SK-N-SH treated with all-trans-retinoic acid at 6 μM for 48 hours (cell line): ENCODE measurements around the gene CPLANE2.

ENCODE experiments used
- ATAC-seq: fragments of 200-7000 bp; cut with Tn5 transposase; 3 replicates; pipeline ENCODE4 v1.9.1; 2020; ENCODE audit warnings: mild to moderate bottlenecking, moderate library complexity
- ARNTL ChIP-seq: fragments of 450-650 bp; formaldehyde crosslinking; IDR thresholded peaks from 2 replicates; pipeline ENCODE4 v1.5.0; 2020; ENCODE audit warnings: low read depth, mild to moderate bottlenecking, moderate library complexity, borderline replicate concordance
- BACH2 ChIP-seq: fragments of 250-450 bp; sonication (Bioruptor Pico); IDR thresholded peaks from 2 replicates; pipeline ENCODE4 v1.9.0; 2021; ENCODE audit warnings: mild to moderate bottlenecking, borderline replicate concordance
- CSDC2 ChIP-seq: fragments of 250-450 bp; sonication (Bioruptor Pico); IDR thresholded peaks from 2 replicates; pipeline ENCODE4 v1.5.0; 2020; ENCODE audit warnings: mild to moderate bottlenecking, moderate library complexity
- CSRNP3 ChIP-seq: fragments of 250-450 bp; sonication (Bioruptor Pico); IDR thresholded peaks from 2 replicates; pipeline ENCODE4 v1.5.1; 2021; ENCODE audit warnings: mild to moderate bottlenecking, moderate library complexity
- ESRRG ChIP-seq: fragments of 250-450 bp; sonication (Bioruptor Pico); IDR thresholded peaks from 2 replicates; pipeline ENCODE4 v1.6.1; 2021; ENCODE audit warnings: mild to moderate bottlenecking
- GLIS3 ChIP-seq: fragments of 250-450 bp; sonication (Bioruptor Pico); IDR thresholded peaks from 2 replicates; pipeline ENCODE4 v1.5.0; 2020; ENCODE audit warnings: mild to moderate bottlenecking, moderate library complexity
- OSR1 ChIP-seq: fragments of 250-450 bp; sonication (Bioruptor Pico); IDR thresholded peaks from 2 replicates; pipeline ENCODE4 v1.8.0; 2022; ENCODE audit warnings: moderate library complexity, mild to moderate bottlenecking, inconsistent platforms
- POU6F1 ChIP-seq: fragments of 250-450 bp; sonication (Bioruptor Pico); IDR thresholded peaks from 2 replicates; pipeline ENCODE4 v1.8.0; 2021; ENCODE audit warnings: low read depth, mild to moderate bottlenecking, moderate library complexity, borderline replicate concordance
- PPARA ChIP-seq: fragments of 250-450 bp; sonication (Bioruptor Pico); IDR thresholded peaks from 2 replicates; pipeline ENCODE4 v1.5.0; 2020; ENCODE audit warnings: mild to moderate bottlenecking, borderline replicate concordance
- RARB ChIP-seq: fragments of 250-450 bp; sonication (Bioruptor Pico); IDR thresholded peaks from 2 replicates; pipeline ENCODE4 v1.8.0; 2021; ENCODE audit warnings: mild to moderate bottlenecking, moderate library complexity
- SNAI2 ChIP-seq: fragments of 250-450 bp; sonication (Bioruptor Pico); IDR thresholded peaks from 2 replicates; pipeline ENCODE4 v1.5.0; 2020; ENCODE audit warnings: mild to moderate bottlenecking, moderate library complexity
- TCF4 ChIP-seq: fragments of 250-450 bp; sonication (Bioruptor Pico); IDR thresholded peaks from 2 replicates; pipeline ENCODE4 v1.8.0; 2021; ENCODE audit warnings: mild to moderate bottlenecking, moderate library complexity, borderline replicate concordance
- TOX ChIP-seq: fragments of 250-450 bp; sonication (Bioruptor Pico); IDR thresholded peaks from 2 replicates; pipeline ENCODE4 v1.8.0; 2021; ENCODE audit warnings: mild to moderate bottlenecking, moderate library complexity, borderline replicate concordance
- ZC3H10 ChIP-seq: fragments of 250-450 bp; sonication (Bioruptor Pico); IDR thresholded peaks from 2 replicates; pipeline ENCODE4 v1.5.1; 2021; ENCODE audit warnings: mild to moderate bottlenecking, moderate library complexity
- ZFP3 ChIP-seq: fragments of 250-450 bp; sonication (Bioruptor Pico); IDR thresholded peaks from 2 replicates; pipeline ENCODE4 v1.5.0; 2020; ENCODE audit warnings: mild to moderate bottlenecking, moderate library complexity
- ZFP30 ChIP-seq: fragments of 450-650 bp; formaldehyde crosslinking; IDR thresholded peaks from 2 replicates; pipeline ENCODE4 v1.5.0; 2022; ENCODE audit warnings: mild to moderate bottlenecking, moderate library complexity
- ZNF70 ChIP-seq: fragments of 450-650 bp; formaldehyde crosslinking; IDR thresholded peaks from 2 replicates; pipeline ENCODE4 v1.5.0; 2020; ENCODE audit warnings: mild to moderate bottlenecking, moderate library complexity
- ZNF8 ChIP-seq: fragments of 450-650 bp; formaldehyde crosslinking; IDR thresholded peaks from 2 replicates; pipeline ENCODE4 v1.5.0; 2020; ENCODE audit warnings: mild to moderate bottlenecking, moderate library complexity
- TF ChIP-seq, protein P1 (sequence below): fragments of 250-450 bp; sonication (Bioruptor Pico); IDR thresholded peaks from 2 replicates; pipeline ENCODE4 v1.8.0; 2020; ENCODE audit warnings: mild to moderate bottlenecking, moderate library complexity, borderline replicate concordance

Gene CPLANE2

GRCh38 chr1:16210581-16210980 lies 26.4 kb downstream of the CPLANE2 start:
- TF ChIP-seq CSDC2 (CRISPR knock-in tag) = no peak
- TF ChIP-seq PPARA (CRISPR knock-in tag) = no peak
- no peak for TF ChIP-seq SNAI2 (CRISPR knock-in tag)
- TF ChIP-seq POU6F1 = no peak
- TF ChIP-seq, protein P1, sequence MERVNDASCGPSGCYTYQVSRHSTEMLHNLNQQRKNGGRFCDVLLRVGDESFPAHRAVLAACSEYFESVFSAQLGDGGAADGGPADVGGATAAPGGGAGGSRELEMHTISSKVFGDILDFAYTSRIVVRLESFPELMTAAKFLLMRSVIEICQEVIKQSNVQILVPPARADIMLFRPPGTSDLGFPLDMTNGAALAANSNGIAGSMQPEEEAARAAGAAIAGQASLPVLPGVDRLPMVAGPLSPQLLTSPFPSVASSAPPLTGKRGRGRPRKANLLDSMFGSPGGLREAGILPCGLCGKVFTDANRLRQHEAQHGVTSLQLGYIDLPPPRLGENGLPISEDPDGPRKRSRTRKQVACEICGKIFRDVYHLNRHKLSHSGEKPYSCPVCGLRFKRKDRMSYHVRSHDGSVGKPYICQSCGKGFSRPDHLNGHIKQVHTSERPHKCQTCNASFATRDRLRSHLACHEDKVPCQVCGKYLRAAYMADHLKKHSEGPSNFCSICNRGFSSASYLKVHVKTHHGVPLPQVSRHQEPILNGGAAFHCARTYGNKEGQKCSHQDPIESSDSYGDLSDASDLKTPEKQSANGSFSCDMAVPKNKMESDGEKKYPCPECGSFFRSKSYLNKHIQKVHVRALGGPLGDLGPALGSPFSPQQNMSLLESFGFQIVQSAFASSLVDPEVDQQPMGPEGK (CRISPR knock-in tag) = no peak
- TF ChIP-seq TOX = no peak
- no peak for TF ChIP-seq ZC3H10 (CRISPR knock-in tag)
- TF ChIP-seq RARB (CRISPR knock-in tag) = no peak

GRCh38 chr1:16209847-16210407 lies 27.1 kb downstream of the CPLANE2 start:
- TF ChIP-seq ZNF8 (CRISPR knock-in tag) = no peak
- no peak for TF ChIP-seq ARNTL (CRISPR knock-in tag)
- TF ChIP-seq TCF4 (CRISPR knock-in tag) = no peak
- TF ChIP-seq, protein P1 (CRISPR knock-in tag) = no peak
- no peak for TF ChIP-seq RARB (CRISPR knock-in tag)
- no peak for TF ChIP-seq ZFP30
- TF ChIP-seq TOX = no peak
- TF ChIP-seq ESRRG (CRISPR knock-in tag) = no peak
- TF ChIP-seq PPARA (CRISPR knock-in tag) = no peak
- no peak for TF ChIP-seq CSRNP3
- ATAC-seq = no peak

More at GRCh38 chr1:16210581-16210980, 26.4 kb downstream of the CPLANE2 start:
- ATAC-seq = no peak

DNA sequence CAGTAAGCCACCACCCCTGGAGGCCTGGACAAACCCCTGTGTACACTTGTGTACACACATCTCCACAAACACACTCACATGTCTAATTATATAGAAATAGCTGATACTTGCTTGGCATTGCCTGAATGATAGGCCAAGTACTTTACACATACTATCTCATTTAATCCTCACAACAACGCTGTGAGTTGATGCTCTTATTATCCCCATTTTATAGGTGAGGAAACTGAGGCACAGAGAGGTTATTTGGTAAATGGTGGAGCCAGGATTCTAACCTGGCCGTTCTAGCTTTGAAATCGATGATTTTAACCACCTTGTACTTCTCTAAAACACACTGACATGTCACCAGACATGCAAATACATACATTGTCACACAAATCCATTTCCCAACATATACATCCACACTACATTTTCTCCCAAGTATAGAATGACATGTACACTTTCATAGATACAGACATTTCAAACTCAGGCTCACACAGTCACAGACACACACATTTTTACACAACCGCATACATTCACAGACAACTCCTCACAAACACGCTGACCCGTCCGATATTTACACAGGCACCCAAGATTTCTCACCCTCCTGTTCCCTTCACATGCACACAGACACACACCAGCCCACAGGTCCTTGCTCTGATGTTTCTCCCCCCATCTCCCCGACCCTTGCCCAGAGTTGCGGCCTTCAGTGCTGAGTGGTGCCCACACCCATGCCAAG lies 27.7 kb downstream of the CPLANE2 start:
- no peak for ATAC-seq
- TF ChIP-seq, protein P1 (CRISPR knock-in tag) = no peak
- TF ChIP-seq TCF4 (CRISPR knock-in tag) (no peak), GLIS3 (CRISPR knock-in tag) (no peak), ARNTL (CRISPR knock-in tag) (no peak), ESRRG (CRISPR knock-in tag) (no peak), BACH2 (CRISPR knock-in tag) (no peak)

DNA sequence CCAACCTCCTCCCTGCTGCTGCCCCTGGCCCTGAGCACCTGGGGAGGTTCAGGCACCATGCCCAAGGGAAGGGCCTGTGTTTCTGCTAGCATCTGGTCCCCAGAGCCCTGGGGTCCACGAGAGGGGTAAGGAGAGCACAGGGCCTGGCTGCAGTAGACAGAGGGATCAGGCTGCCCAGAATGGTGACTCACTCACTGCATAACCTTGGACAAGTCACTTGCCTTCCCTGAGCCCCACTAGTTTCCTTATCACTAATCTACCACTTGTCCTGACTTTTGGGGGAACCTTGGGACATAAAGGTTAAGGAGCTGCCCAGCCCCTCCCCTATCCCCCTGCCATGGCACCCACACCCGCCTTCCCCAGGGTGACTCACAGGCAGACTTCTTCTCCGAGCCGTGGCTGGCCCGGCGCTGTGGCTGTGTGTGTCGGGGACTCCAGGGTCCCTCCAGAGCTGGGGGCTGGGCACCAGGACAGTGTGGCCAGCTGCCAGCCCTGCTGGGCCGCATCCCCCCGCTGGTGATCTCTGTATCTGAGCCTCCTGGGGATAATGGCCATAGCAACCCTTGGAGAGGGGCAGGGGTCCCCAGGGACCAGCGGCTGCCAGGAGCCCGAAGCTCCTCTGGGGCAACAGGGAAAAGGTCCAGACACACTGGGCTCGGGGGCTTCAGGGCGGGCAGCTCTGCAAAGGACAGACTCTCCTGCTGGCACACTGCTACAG lies 28.6 kb downstream of the CPLANE2 start:
- no peak for ATAC-seq
- TF ChIP-seq ZC3H10 (CRISPR knock-in tag) (no peak), TCF4 (CRISPR knock-in tag) (no peak), SNAI2 (CRISPR knock-in tag) (no peak), ZFP3 (CRISPR knock-in tag) (no peak), TOX (no peak), CSRNP3 (no peak), OSR1 (CRISPR knock-in tag) (no peak), PPARA (CRISPR knock-in tag) (no peak), CSDC2 (CRISPR knock-in tag) (no peak), ZFP30 (no peak), ZNF70 (no peak), POU6F1 (no peak), ARNTL (CRISPR knock-in tag) (no peak), ZNF8 (CRISPR knock-in tag) (no peak)
